ENCODE results near the gene PTPN1. TPM values are rescaled to one million over a fixed set of nuclear protein-coding genes. Genes with fewer than 3 reads are reported as not detected.
"Not testable (repeated sequence)": the region's sequence is repeated elsewhere in the genome, so short reads cannot be mapped to it uniquely, and the experiment has no call there.

Gene PTPN1
- total RNA-seq, 2 experiments from 2014 or later, result 80.6 to 83.4 TPM

- Mint-ChIP-seq H3K4me3 (peak overlapping the region; percentile 82), H3K4me1 (ENCODE audit: low read depth) (peaks cover 88% of the 10 kb centered on the region), H3K27ac (peak overlapping the region; percentile 97), H3K36me3 (peaks cover 66% of the 10 kb centered on the region), H3K9me3 (no peaks in the 10 kb centered on the region), H3K27me3 (no peaks in the 10 kb centered on the region)
- intact Hi-C loops (cut with micrococcal nuclease), result loop anchor here (1.0 to 5.0 kb wide), 10 partner anchors 9 to 749 kb away; partner anchors contain the start of genes PTPN1, SLC9A8 and UBE2V1
- DNase-seq, result no peak
- POLR2A ChIA-PET, result interaction anchor here (0.7 to 7.2 kb wide), 11 partner anchors 7 to 74 kb away, joined by 4 to 56 read pairs (median 11); partner anchors contain the start of gene PTPN1
- CTCF ChIA-PET, result interaction anchor here (0.8 to 2.3 kb wide), 13 partner anchors 9 to 82 kb away, joined by 3 to 14 read pairs (median 6); no protein-coding TSS in a partner anchor
These were observed 50.7 kb downstream of the PTPN1 start for GRCh38 chr20:50560867-50561266.

GRCh38 chr20:50561379-50562078 is 51.3 kb downstream of the PTPN1 start:
- Mint-ChIP-seq H3K4me1 (ENCODE audit: low read depth) (peaks cover 88% of the 10 kb centered on the region), H3K4me3 (peak overlapping the region; percentile 82), H3K27ac (peak overlapping the region; percentile 97), H3K9me3 (no peaks in the 10 kb centered on the region), H3K36me3 (peaks cover 68% of the 10 kb centered on the region), H3K27me3 (no peaks in the 10 kb centered on the region)
- ChIA-PET CTCF (interaction anchor here (1.0 to 2.3 kb wide), 11 partner anchors 9 to 83 kb away, joined by 3 to 14 read pairs (median 6); no protein-coding TSS in a partner anchor), POLR2A (interaction anchor here (0.6 to 7.2 kb wide), 16 partner anchors 8 to 1062 kb away, joined by 3 to 56 read pairs (median 6); partner anchors contain the start of gene PTPN1)
- peak; percentile 86 for DNase-seq
- intact Hi-C loops (cut with micrococcal nuclease), result loop anchor here (1.0 to 5.0 kb wide), 10 partner anchors 9 to 749 kb away; partner anchors contain the start of genes PTPN1, SLC9A8 and UBE2V1

- no peaks in the 10 kb centered on the region for H3K9me3 Mint-ChIP-seq
- POLR2A ChIA-PET, result interaction anchor here (1.1 to 7.2 kb wide), 10 partner anchors 8 to 79 kb away, joined by 4 to 56 read pairs (median 12); partner anchors contain the start of gene PTPN1
- peak overlapping the region; percentile 81 for H3K27ac Mint-ChIP-seq
- intact Hi-C loops (cut with micrococcal nuclease), result loop anchor here (5.0 kb wide), 3 partner anchors 225 to 750 kb away; partner anchors contain the start of genes SLC9A8 and UBE2V1
- H3K36me3 Mint-ChIP-seq, result peaks cover 72% of the 10 kb centered on the region
- DNase-seq, result no peak
- no peaks in the 10 kb centered on the region for H3K27me3 Mint-ChIP-seq
- CTCF ChIA-PET, result interaction anchor here (1.3 to 2.3 kb wide), 9 partner anchors 8 to 84 kb away, joined by 5 to 14 read pairs (median 8); no protein-coding TSS in a partner anchor
- peaks cover 90% of the 10 kb centered on the region for H3K4me1 Mint-ChIP-seq (ENCODE audit: low read depth)
- no peak overlapping the region for H3K4me3 Mint-ChIP-seq
These were observed 52.1 kb downstream of the PTPN1 start for GRCh38 chr20:50562262-50562701.

GRCh38 chr20:50563133-50563944 is 53.2 kb downstream of the PTPN1 start:
- H3K9me3 Mint-ChIP-seq, result no peaks in the 10 kb centered on the region
- ChIA-PET CTCF (interaction anchor here (0.8 to 2.3 kb wide), 6 partner anchors 10 to 85 kb away, joined by 3 to 9 read pairs (median 5); no protein-coding TSS in a partner anchor), POLR2A (interaction anchor here (1.5 to 7.2 kb wide), 4 partner anchors 16 to 53 kb away, joined by 3 to 56 read pairs (median 11); partner anchors contain the start of gene PTPN1)
- peak overlapping the region; percentile 83 for H3K27ac Mint-ChIP-seq
- intact Hi-C loops (cut with micrococcal nuclease), result loop anchor here (5.0 kb wide), 3 partner anchors 226 to 751 kb away; partner anchors contain the start of genes SLC9A8 and UBE2V1
- peaks cover 93% of the 10 kb centered on the region for H3K4me1 Mint-ChIP-seq (ENCODE audit: low read depth)
- DNase-seq, result peak; percentile 45
- H3K4me3 Mint-ChIP-seq, result no peak overlapping the region
- H3K36me3 Mint-ChIP-seq, result peaks cover 74% of the 10 kb centered on the region
- no peaks in the 10 kb centered on the region for H3K27me3 Mint-ChIP-seq

GRCh38 chr20:50565383-50565782 is 55.2 kb downstream of the PTPN1 start:
- Mint-ChIP-seq H3K27ac (peak overlapping the region; percentile 40), H3K9me3 (no peaks in the 10 kb centered on the region), H3K27me3 (no peaks in the 10 kb centered on the region), H3K4me3 (no peak overlapping the region), H3K36me3 (peaks cover 77% of the 10 kb centered on the region), H3K4me1 (ENCODE audit: low read depth) (peaks cover 94% of the 10 kb centered on the region)
- CTCF ChIA-PET, result interaction anchor here (1.0 to 1.4 kb wide), 4 partner anchors 14 to 82 kb away, joined by 3 to 4 read pairs (median 3); no protein-coding TSS in a partner anchor
- POLR2A ChIA-PET, result interaction anchor here (7.2 kb wide), 1 partner anchor 18 kb away, joined by 56 read pairs; no protein-coding TSS in a partner anchor
- intact Hi-C loops (cut with micrococcal nuclease), result no loop called here
- no peak for DNase-seq

GRCh38 chr20:50565871-50566270 is 55.7 kb downstream of the PTPN1 start:
- Mint-ChIP-seq H3K4me3 (no peak overlapping the region), H3K4me1 (ENCODE audit: low read depth) (peaks cover 96% of the 10 kb centered on the region), H3K36me3 (peaks cover 76% of the 10 kb centered on the region), H3K9me3 (no peaks in the 10 kb centered on the region), H3K27ac (peak overlapping the region; percentile 42), H3K27me3 (no peaks in the 10 kb centered on the region)
- ChIA-PET POLR2A (interaction anchor here (7.2 kb wide), 1 partner anchor 18 kb away, joined by 56 read pairs; no protein-coding TSS in a partner anchor), CTCF (interaction anchor here (0.6 to 1.8 kb wide), 3 partner anchors 10 to 184 kb away, joined by 3 to 9 read pairs (median 5); no protein-coding TSS in a partner anchor)
- no peak for DNase-seq
- intact Hi-C loops (cut with micrococcal nuclease), result no loop called here

- Mint-ChIP-seq H3K27ac (peak overlapping the region; percentile 47), H3K27me3 (no peaks in the 10 kb centered on the region), H3K4me1 (ENCODE audit: low read depth) (peaks cover 90% of the 10 kb centered on the region), H3K9me3 (no peaks in the 10 kb centered on the region), H3K4me3 (no peak overlapping the region), H3K36me3 (peaks cover 70% of the 10 kb centered on the region)
- peak; percentile 73 for DNase-seq
- ChIA-PET POLR2A (interaction anchor here (1.4 to 2.5 kb wide), 2 partner anchors 21 to 58 kb away, joined by 3 to 7 read pairs; partner anchors contain the start of gene PTPN1), CTCF (interaction anchor here (0.6 kb wide), 1 partner anchor 10 kb away, joined by 3 read pairs; no protein-coding TSS in a partner anchor)
- intact Hi-C loops (cut with micrococcal nuclease), result no loop called here
These were observed 57.8 kb downstream of the PTPN1 start for GRCh38 chr20:50567860-50568548.

GRCh38 chr20:50568549-50568942 is 58.4 kb downstream of the PTPN1 start:
- H3K27me3 Mint-ChIP-seq, result no peaks in the 10 kb centered on the region
- H3K9me3 Mint-ChIP-seq, result no peaks in the 10 kb centered on the region
- CTCF ChIA-PET, result interaction anchor here (0.7 kb wide), 1 partner anchor 20 kb away, joined by 3 read pairs; no protein-coding TSS in a partner anchor
- no peak overlapping the region for H3K4me3 Mint-ChIP-seq
- POLR2A ChIA-PET, result interaction anchor here (1.4 to 2.5 kb wide), 2 partner anchors 22 to 58 kb away, joined by 3 to 7 read pairs; partner anchors contain the start of gene PTPN1
- peaks cover 90% of the 10 kb centered on the region for H3K4me1 Mint-ChIP-seq (ENCODE audit: low read depth)
- H3K36me3 Mint-ChIP-seq, result peaks cover 71% of the 10 kb centered on the region
- DNase-seq, result no peak
- peak overlapping the region; percentile 61 for H3K27ac Mint-ChIP-seq
- intact Hi-C loops (cut with micrococcal nuclease), result no loop called here

GRCh38 chr20:50569487-50569863 is 59.3 kb downstream of the PTPN1 start:
- peak overlapping the region; percentile 61 for H3K27ac Mint-ChIP-seq
- DNase-seq; intact Hi-C loops (cut with micrococcal nuclease); H3K4me3 Mint-ChIP-seq; H3K27me3 Mint-ChIP-seq; H3K9me3 Mint-ChIP-seq: not testable (repeated sequence)
- H3K4me1 Mint-ChIP-seq (ENCODE audit: low read depth), result peaks cover 83% of the 10 kb centered on the region
- POLR2A ChIA-PET, result interaction anchor here (1.4 to 2.5 kb wide), 3 partner anchors 8 to 59 kb away, joined by 3 to 11 read pairs (median 7); partner anchors contain the start of gene PTPN1
- H3K36me3 Mint-ChIP-seq, result peaks cover 73% of the 10 kb centered on the region
- CTCF ChIA-PET, result interaction anchor here (1.4 kb wide), 2 partner anchors 65 to 76 kb away, joined by 5 to 6 read pairs; no protein-coding TSS in a partner anchor
